IPS DF 19.7 (cell line): ENCODE results near the gene NCAM1.

Source experiments
- DNase-seq: peaks from one replicate; pipeline ENCODE4 v3.0.0-alpha.2; 2013; ENCODE audit warnings: low read depth, low spot score

Gene NCAM1

DNA sequence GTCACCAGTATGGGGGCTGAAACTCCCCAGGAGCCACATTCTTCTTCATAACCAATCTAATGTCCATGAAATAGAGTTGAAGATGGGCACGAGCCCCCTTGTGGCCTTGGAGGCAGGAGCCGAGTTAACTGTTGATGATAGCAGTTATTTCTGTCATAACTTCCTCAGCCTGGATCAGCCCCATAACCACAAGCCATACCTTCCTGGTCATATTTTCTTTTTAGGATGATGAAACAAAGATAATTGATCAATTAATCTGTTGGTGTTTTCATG, 288.2 kb downstream of the NCAM1 start:
- DNase-seq: no peak

DNA sequence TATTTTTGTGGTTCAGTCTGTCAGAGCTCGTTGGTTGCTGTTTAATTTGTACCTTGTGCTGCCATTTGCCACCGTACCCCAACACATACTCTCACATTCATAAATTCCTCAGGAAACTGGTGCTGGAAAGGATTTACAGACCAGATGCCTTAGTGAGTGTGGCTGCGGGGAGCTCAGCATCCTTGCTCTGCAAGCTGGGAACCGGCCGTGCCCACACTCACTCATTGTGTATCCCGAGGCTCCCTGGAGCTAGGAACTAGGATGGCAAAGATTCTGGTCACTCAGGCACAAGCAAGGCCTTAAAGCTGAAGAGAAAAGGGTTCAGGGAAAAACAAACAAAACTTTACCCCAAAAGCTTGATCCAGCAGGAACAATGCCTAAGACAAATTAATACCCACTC, 288.6 kb downstream of the NCAM1 start:
- no peak for DNase-seq

DNA sequence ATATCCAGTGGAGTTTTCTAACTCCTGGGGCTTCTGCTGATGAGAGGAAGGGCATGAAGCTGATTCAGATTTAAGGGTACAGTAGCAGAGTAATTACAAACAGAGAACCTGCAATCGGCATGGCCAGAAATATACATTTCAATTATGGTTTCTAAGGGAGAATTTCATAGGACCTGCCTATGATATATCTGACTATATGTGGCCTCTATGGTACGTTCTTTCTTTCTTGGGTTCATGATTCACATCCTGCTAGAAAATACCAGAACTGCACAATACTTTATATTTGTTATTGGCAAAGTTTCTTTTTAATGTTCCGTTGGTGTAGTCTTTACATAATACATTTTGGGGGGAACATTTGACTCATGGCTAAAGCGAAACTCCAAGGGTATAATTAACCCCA, 290.1 kb downstream of the NCAM1 start:
- no peak for DNase-seq

- no peak for DNase-seq
Measured at GRCh38 chr11:113253406-113253805, 292.2 kb downstream of the NCAM1 start.

GRCh38 chr11:113255096-113255495, 293.9 kb downstream of the NCAM1 start:
- DNase-seq: no peak

GRCh38 chr11:113255741-113256140, 294.5 kb downstream of the NCAM1 start:
- DNase-seq: no peak

GRCh38 chr11:113256431-113257202, 295.4 kb downstream of the NCAM1 start:
- DNase-seq: no peak

DNA sequence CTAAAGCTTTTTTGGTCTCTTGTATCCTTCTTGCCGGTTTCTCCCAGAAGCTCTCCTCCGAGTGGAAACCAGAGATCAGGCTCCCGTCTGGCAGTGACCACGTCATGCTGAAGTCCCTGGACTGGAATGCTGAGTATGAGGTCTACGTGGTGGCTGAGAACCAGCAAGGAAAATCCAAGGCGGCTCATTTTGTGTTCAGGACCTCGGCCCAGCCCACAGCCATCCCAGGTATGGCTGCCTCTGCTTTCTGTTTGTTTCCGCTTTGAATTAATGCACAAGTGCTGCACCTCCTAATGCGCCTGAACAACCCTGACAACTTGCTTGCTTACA, 298.8 kb downstream of the NCAM1 start:
- DNase-seq: no peak

- DNase-seq: no peak
Measured at GRCh38 chr11:113260541-113260940, 299.3 kb downstream of the NCAM1 start.

DNA sequence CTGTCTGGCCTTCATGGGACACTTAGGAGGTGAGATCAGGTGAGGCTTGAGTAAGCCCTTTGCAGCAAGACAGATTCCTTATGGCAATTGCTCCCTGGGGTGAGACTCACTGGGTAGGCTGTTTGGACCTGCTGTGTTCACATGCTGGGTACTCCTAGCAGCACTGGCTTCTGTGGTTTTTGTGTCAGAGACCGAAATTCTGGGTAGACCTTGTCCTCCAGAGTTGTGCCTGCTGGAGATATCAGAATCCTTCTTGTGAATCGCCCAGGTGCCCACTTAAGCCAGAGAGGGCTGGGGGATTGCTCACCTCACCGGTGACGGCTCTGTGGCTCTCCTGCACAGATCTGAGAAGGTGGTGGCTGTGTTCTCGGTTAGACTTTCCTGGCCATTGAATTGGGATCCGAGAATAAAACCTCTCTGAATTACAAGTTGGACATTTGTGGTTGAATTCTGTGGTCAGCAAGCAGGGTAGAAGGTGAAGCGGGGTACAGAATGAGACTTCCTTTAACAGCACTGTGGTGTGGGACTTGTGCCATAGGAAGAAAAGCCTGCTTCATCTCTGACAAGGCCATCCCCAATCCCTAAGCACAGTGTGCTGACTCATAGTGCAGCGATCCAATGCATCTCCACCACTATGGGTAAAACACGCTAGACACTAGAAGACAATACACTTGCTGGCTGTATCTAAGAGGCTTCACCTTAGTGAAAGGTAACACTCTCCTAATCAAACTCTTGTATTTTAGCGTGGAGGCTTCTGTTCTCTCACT, 300.7 kb downstream of the NCAM1 start:
- no peak for DNase-seq

DNA sequence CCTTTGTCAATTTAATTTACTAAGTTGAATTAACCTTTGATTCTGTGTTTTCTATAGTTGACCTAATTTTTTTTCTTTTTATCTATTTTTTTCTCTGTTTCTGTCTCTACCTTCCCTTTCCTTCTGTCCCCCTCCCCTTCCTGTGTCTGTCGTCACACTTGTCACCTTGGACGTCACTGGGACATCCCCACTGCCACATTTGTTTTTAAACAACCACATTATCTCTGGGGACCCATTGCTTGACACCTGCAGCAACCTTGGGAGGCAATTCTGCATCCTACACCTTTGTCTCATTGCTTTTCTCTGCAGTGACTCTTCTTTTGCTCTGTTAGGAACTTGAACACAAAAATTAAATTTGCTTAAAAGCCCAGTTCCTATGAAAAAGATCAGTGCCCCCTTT, 301.4 kb downstream of the NCAM1 start:
- no peak for DNase-seq

DNA sequence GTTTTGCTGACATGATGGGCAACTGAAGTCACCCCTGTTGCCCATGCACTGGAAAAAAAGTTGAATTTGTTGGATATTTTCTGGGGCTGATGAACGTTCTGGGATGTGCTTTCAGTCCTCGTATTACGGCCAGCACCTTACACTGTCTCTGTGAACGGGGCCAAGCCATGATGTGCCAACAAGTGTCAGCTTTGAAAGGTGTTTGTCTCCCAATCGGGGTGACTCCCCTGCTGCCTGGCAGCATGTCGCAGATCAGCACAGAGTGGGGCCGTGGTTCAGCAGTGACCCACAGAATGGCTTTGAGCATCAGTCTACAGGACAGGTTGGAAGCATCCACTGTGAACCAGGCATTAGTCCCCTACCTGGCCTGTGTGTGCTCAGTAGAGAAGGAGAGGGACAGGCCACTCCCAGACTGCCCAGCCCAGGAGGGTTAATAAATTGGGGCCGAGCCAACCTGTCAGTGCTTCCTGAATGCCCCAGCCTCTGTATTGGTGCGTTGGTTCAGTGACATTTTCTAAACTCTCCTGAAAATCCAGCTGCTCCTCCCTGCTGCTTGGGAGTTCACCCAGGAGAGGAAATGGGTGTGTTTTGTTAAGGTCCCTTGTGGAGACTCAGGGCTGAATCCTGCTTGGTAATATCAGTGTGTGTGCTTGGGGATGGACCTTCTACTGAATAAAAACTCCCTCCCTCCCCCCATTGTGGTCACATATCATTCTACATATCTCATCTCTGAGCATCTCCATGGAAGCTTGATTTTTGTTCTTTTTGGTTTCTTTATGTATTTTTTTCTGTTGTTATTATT, 302.4 kb downstream of the NCAM1 start:
- no peak for DNase-seq

- DNase-seq: no peak
Measured at GRCh38 chr11:113265362-113265761, 304.1 kb downstream of the NCAM1 start.

DNA sequence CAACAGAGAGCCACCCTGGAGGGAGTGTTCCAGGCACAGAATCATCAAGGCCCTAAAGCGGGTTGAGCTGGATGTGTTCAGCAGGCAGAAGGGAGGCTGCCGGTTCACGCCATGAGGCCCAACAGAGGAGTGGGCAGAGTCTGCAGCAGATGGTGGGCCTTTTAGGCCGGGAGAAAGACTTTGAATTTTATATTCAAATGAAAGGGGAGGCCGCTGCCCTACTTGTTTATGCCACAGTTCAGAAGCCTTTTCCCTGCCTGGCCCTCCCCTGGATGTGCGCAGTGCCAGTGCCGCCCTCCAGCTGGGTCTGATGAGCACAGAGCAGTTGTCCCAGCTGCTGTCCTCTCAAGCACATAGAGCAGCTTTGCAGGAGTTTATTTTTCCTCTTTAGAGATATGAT, 306.3 kb downstream of the NCAM1 start:
- DNase-seq: no peak

DNA sequence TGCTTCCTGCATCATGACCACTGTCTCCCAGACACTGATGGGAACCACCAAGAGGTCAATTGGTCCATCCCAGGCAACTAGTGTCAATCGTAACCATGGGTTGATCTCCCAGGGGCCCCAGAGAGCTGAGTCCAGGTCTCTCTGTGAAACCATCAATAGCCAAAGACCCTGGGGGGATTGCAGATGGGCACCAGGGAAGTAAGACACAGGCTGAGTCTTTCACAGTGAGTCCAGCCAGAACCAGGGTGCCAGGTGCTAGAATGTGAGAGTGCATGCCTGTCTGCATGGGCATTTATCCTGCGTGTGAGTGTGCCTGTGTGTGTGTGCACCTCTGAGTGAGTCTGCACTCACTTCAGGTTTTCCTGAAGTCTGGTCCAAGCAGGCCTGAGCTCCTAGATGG, 307.9 kb downstream of the NCAM1 start:
- DNase-seq: no peak

DNA sequence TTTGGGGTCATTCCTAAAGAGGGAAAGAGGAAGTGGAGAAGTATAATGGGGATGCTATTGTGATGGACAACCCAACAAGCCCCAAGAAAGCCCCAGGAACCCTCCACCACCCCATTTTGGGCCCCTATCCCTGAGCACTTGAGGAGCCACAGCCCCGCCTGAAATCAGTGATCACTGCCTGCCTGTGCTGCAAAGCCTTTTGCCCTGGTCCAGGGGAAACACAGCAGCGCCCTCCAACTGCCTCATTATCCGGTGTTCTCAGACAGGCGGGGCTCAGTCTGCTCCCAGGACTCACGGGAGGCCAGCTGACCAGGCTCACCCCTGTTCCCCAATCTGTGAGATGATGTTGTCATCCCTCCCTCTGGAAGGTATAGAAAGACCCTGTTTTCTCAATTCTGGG, 308.4 kb downstream of the NCAM1 start:
- DNase-seq: no peak

GRCh38 chr11:113270080-113270479, 308.9 kb downstream of the NCAM1 start:
- no peak for DNase-seq

- DNase-seq: no peak
Measured at GRCh38 chr11:113271551-113272245, 310.5 kb downstream of the NCAM1 start.

GRCh38 chr11:113272281-113272680, 311.1 kb downstream of the NCAM1 start:
- DNase-seq: no peak

GRCh38 chr11:113272927-113273615, 311.9 kb downstream of the NCAM1 start:
- no peak for DNase-seq

- DNase-seq: no peak
Measured at GRCh38 chr11:113273720-113274119, 312.5 kb downstream of the NCAM1 start.
